HG03354 (cell line): ENCODE results near the gene SEMA5B.

Experiments used
- ATAC-seq: cut with Tn5 transposase; IDR thresholded peaks from one replicate; pipeline ENCODE4 v1.9.1; 2021; ENCODE audit warnings: mild to moderate bottlenecking; ENCODE audit not compliant: unreplicated experiment, poor library complexity, severe bottlenecking

The SEMA5B gene

GRCh38 chr3:123002749-123003497 lies 24.6 kb downstream of the SEMA5B start:
- no peak for ATAC-seq

- no peak for ATAC-seq
Measured at GRCh38 chr3:123002100-123002748, 25.3 kb downstream of the SEMA5B start.

- no peak for ATAC-seq
Measured at GRCh38 chr3:122998856-122999255, 28.7 kb downstream of the SEMA5B start.

DNA sequence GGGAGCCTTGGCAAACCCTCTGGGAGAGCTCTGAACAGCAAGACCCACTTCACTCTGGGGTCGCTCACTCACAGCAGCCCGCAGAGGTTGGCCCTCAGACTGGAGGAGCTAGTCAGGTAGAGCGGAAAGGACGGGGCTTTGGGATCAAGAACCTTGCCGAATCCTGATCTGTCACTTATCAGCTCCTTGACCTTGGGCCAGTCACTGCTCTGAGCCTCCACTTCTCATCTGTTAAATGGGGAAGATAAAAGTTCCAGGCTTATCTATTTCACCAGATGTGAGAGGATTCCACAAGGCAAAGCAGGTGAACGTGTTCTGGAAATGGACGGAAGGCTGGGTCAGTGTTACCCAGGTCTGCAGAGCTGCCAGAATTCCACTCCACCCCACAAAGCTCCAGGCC lies 29.4 kb downstream of the SEMA5B start:
- ATAC-seq = no peak

- ATAC-seq = no peak
Measured at GRCh38 chr3:122996038-122996580, 31.5 kb downstream of the SEMA5B start.

DNA sequence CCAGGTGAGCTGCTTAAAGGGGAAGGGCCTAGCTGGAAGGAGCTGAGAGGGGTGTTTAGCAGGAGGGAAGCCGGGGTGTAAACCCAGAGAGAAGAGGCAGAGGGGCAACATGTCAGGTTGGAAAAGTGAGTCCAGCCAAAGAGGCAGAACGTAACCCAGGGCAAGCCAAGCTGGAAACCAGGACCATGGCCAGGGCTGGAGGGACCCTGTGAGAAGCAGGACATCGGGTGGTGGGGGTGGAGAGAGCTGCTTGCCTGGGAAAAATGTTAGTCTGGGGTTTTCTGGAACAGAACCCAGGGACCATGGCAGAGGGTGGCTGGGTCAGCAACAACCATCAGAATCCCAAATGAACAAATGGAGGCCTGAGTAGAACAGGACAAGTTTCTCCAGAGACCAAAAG lies 32.6 kb downstream of the SEMA5B start:
- no peak for ATAC-seq

GRCh38 chr3:122993124-122993978 lies 34.2 kb downstream of the SEMA5B start:
- ATAC-seq = no peak

GRCh38 chr3:122992676-122993075 lies 34.9 kb downstream of the SEMA5B start:
- no peak for ATAC-seq

- no peak for ATAC-seq
Measured at GRCh38 chr3:122992133-122992532, 35.4 kb downstream of the SEMA5B start.

GRCh38 chr3:122991236-122991985 lies 36.2 kb downstream of the SEMA5B start:
- ATAC-seq = no peak

GRCh38 chr3:122989856-122990575 lies 37.5 kb downstream of the SEMA5B start:
- ATAC-seq = no peak

DNA sequence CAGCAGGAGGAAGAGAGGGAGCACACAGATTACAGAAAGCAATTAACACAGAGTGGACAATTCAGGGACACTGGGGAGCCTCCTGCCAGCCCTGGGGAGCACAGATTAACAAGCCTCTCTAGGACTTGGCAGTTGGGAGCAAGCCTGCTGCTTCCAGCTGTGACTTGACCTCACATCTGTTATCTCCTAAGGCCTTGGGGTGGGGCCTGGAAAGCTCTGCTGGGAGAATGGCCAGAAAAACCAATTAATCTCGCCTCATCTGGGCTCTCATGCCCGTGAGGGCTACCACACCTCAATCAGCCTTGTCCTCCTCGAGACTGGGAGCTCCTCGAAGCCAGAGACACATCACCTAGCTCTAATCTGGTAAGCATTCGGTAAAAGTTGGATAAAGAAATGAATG lies 39.1 kb downstream of the SEMA5B start:
- ATAC-seq = no peak

DNA sequence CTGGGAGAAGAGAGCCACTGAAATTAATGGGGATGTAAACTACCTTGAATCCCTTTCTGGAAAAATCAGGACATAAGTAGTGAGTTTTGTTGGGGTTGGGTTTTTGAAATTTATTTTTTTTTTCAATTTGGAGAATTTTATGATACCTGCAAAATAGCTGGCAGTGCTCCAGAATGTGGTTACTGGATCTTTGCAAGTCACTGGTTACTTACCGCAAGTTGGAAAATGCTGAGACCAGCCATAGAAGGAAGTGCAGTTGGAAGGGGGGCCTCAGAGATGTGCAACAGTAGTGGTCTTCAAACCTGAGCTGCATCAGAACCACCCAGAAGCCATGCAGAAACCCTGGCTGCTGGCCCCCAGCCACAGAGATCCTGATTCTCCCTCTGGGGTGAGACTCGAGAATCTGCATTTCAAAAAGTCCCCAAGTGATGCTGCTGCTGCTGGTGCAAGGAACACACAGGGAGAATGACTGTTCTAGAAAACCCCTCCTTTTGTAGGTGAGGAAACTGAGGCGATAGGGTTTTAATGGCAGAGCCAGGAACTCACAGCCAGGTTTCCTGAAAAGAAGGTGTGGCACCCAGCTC lies 39.7 kb downstream of the SEMA5B start:
- no peak for ATAC-seq

GRCh38 chr3:122987231-122987630 lies 40.3 kb downstream of the SEMA5B start:
- no peak for ATAC-seq

- no peak for ATAC-seq
Measured at GRCh38 chr3:122986693-122987179, 40.8 kb downstream of the SEMA5B start.

- no peak for ATAC-seq
Measured at GRCh38 chr3:122985539-122985938, 42.0 kb downstream of the SEMA5B start.

DNA sequence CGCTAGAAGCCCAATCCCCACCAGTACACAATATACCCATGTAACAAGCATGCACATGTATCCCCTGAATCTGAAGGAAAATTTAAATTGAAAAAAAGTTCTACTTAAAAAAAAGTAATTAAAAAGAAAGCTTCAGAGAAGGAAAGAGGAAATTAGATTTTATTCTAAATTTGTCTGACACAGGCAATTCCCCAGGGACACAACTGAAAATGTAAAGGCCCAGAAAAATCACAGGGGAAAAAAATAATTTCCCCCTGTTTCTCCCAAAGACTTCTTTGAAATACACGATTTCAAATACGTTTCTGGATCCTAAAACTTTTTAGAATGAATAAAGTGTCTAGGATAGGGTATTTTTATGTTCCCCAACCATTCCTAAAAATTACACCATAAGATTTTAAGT lies 42.9 kb downstream of the SEMA5B start:
- no peak for ATAC-seq

- ATAC-seq = no peak
Measured at GRCh38 chr3:122984007-122984406, 43.6 kb downstream of the SEMA5B start.
